Measurements from ENCODE around the gene DDI2. TPM values are rescaled to one million over a fixed set of nuclear protein-coding genes. Genes with fewer than 3 reads are reported as not detected.

DDI2 gene
- total RNA-seq, 1 donor from 2014 or later = 33.0 TPM

DNA sequence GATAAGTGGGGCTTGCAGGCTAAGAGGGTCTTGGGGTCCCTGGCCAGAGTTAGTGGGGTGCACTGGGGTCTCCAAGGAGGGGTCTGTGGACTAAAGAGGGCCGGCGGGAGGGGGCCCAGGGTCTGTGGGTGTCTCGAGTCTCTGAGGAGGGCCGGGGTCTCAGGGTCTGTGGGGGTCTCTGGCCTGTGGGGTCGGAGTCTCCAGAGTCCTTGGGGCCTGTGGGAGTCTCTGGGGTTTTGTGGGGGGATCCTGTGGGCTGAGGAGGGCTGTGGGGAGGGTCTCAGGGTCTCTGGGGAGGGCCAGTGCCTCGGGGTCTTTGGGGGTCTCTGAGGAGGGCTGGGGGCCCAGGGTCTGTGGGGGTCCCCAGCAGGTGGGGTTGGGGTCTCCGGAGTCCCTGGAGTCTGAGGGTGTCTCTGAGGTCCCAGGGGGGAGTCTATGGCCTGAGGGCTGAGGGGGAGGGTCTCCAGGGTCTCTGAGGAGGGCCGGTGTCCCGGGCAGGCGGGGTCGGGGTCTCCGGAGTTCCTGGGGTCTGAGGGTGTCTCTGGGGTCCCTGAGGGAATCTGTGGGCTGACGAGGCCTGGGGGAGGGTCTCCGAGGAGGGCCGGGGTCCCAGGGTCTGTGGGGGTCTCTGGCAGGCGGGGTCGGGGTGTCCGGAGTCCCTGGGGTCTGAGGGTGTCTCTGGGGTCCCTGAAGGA, 66.2 kb downstream of the DDI2 start:
- H3K4me3 Mint-ChIP-seq = peak overlapping the region; percentile 90
- peaks cover 3% of the 10 kb centered on the region for H3K9me3 Mint-ChIP-seq
- H3K36me3 Mint-ChIP-seq (ENCODE audit: low read depth) = peaks cover 4% of the 10 kb centered on the region
- H3K27me3 Mint-ChIP-seq (ENCODE audit: low read depth) = no peaks in the 10 kb centered on the region
- H3K4me1 Mint-ChIP-seq = peaks cover 18% of the 10 kb centered on the region
- H3K27ac Mint-ChIP-seq (ENCODE audit: unreplicated experiment) = no peak overlapping the region
- no peak for DNase-seq (ENCODE audit: low read depth, low spot score)
- TF ChIP-seq, protein P1, sequence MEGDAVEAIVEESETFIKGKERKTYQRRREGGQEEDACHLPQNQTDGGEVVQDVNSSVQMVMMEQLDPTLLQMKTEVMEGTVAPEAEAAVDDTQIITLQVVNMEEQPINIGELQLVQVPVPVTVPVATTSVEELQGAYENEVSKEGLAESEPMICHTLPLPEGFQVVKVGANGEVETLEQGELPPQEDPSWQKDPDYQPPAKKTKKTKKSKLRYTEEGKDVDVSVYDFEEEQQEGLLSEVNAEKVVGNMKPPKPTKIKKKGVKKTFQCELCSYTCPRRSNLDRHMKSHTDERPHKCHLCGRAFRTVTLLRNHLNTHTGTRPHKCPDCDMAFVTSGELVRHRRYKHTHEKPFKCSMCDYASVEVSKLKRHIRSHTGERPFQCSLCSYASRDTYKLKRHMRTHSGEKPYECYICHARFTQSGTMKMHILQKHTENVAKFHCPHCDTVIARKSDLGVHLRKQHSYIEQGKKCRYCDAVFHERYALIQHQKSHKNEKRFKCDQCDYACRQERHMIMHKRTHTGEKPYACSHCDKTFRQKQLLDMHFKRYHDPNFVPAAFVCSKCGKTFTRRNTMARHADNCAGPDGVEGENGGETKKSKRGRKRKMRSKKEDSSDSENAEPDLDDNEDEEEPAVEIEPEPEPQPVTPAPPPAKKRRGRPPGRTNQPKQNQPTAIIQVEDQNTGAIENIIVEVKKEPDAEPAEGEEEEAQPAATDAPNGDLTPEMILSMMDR (conservative IDR thresholded peaks at IDR 0.05) = no peak

- DNase-seq (ENCODE audit: low read depth, low spot score) = peak; percentile 25
- peaks cover 3% of the 10 kb centered on the region for H3K9me3 Mint-ChIP-seq
- peak within 1 kb of the TSS; percentile 89 for H3K27ac Mint-ChIP-seq (ENCODE audit: unreplicated experiment)
Observed at GRCh38 chr1:15684042-15684461, 66.8 kb downstream of the DDI2 start, which contains the start of gene PLEKHM2. TSS of gene PLEKHM2 (plus strand) at chr1:15684320. CDS start at chr1:15684559, 239 bp downstream.

DNA sequence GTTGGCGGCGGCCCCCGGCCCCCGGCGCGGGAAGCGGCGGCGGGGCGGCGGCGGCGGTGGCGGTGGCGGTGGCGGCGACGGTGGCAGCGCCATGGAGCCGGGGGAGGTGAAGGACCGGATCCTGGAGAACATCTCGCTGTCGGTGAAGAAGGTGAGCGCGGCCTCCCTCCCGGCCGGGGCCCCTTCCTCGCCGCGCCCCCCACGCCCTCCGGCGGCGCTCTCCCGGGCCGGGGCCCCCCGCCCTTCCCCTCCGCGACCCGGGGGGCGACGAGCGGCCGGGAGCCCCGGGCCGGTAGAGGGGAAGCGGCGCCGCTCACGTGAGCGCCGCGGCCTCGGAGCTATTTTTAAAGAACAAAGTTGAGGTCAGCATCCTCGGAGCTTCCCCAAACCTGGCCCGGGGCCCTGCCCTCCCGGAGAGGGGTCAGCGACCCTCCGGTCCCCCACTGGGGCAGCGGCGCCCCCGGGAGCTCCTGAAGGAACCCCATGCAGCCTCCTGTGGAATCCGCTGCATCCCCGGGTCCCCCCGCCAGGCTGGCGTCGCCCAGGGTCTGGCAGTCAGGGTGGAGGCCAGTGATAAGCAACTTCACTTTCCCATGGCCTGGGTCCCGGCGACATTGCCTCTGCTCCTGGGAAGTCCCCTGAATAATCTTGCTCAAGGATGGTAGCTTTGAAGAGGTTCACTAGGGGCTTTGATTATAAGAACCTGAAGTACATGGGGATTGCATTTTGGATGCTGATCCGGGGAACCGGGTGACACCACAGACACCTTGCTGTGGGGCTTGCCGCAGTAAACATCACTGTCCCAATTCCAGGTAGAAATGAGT, 67.4 kb downstream of the DDI2 start:
- DNase-seq (ENCODE audit: low read depth, low spot score) = peak; percentile 37
- Mint-ChIP-seq H3K36me3 (ENCODE audit: low read depth) (peaks cover 4% of the 10 kb centered on the region), H3K27ac (ENCODE audit: unreplicated experiment) (peak overlapping the region; percentile 89), H3K27me3 (ENCODE audit: low read depth) (no peaks in the 10 kb centered on the region), H3K9me3 (peaks cover 3% of the 10 kb centered on the region), H3K4me1 (peaks cover 18% of the 10 kb centered on the region), H3K4me3 (peak overlapping the region; percentile 91)
- TF ChIP-seq, protein P1 (conservative IDR thresholded peaks at IDR 0.05) = peak; percentile 35

More at GRCh38 chr1:15684042-15684461, 66.8 kb downstream of the DDI2 start, which contains the start of gene PLEKHM2:
- H3K4me1 Mint-ChIP-seq = peaks cover 18% of the 10 kb centered on the region
- TF ChIP-seq, protein P1 (conservative IDR thresholded peaks at IDR 0.05) = no peak
- H3K4me3 Mint-ChIP-seq = peak within 1 kb of the TSS; percentile 91
- H3K36me3 Mint-ChIP-seq (ENCODE audit: low read depth) = peaks cover 4% of the 10 kb centered on the region
- no peaks in the 10 kb centered on the region for H3K27me3 Mint-ChIP-seq (ENCODE audit: low read depth)

DNA sequence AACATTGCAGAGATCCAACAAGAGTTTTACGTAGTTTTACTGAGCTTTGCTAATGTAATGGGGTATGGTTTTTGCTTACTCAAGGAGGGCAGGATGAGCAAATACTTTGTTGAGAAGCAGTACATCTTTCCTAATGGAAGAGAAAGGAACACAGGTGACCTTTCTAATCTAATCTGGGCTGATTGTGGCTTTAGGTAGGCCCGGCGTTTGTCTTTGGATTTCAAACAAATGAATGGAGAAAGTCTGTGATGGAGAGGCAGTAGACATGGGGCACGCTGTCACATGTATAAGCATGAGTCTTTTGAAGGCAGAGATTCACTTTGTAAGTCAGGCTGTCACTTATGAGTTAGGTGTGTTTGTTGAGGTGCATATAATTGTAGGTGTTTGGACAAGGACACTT, 68.6 kb downstream of the DDI2 start:
- H3K36me3 Mint-ChIP-seq (ENCODE audit: low read depth) = peaks cover 4% of the 10 kb centered on the region
- peaks cover 3% of the 10 kb centered on the region for H3K9me3 Mint-ChIP-seq
- H3K4me1 Mint-ChIP-seq = peaks cover 18% of the 10 kb centered on the region
- H3K4me3 Mint-ChIP-seq = peak overlapping the region; percentile 91
- TF ChIP-seq, protein P1 (conservative IDR thresholded peaks at IDR 0.05) = no peak
- DNase-seq (ENCODE audit: low read depth, low spot score) = no peak
- H3K27ac Mint-ChIP-seq (ENCODE audit: unreplicated experiment) = no peak overlapping the region
- no peaks in the 10 kb centered on the region for H3K27me3 Mint-ChIP-seq (ENCODE audit: low read depth)

DNA sequence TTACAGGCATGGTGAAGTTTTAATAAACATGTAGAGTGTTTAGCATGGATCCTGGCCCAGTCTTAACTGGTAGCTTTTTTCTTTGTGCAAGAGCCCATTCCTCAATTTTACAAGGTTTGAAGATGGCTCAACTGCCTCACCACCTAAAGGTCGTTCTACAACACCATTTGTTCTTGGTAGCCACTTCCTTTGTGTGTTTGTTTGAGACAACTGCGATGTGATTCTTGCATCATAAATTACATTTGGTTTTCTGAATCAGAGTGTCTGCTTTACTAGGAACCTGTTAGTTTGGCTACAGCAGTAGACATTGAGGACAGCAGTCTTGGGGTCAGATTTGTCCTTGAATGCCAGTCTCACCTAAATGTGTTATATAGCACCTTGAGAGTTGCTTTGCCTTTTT, 70.2 kb downstream of the DDI2 start:
- Mint-ChIP-seq H3K4me3 (peak overlapping the region; percentile 38), H3K27ac (ENCODE audit: unreplicated experiment) (no peak overlapping the region), H3K36me3 (ENCODE audit: low read depth) (peaks cover 4% of the 10 kb centered on the region), H3K27me3 (ENCODE audit: low read depth) (no peaks in the 10 kb centered on the region), H3K9me3 (peaks cover 3% of the 10 kb centered on the region), H3K4me1 (peaks cover 18% of the 10 kb centered on the region)
- TF ChIP-seq, protein P1 (conservative IDR thresholded peaks at IDR 0.05) = no peak
- DNase-seq (ENCODE audit: low read depth, low spot score) = no peak

Data from neural crest cell (in vitro differentiated cells).